NT2/D1 (cell line): ENCODE results near the gene PMAIP1.
A peak's percentile ranks its signal among the peaks of the same experiment; 100 is the strongest.
"Not testable (repeated sequence)": the region's sequence is repeated elsewhere in the genome, so short reads cannot be mapped to it uniquely, and the experiment has no call there.

Experiments used
- DNase-seq: peaks from one replicate; pipeline ENCODE4 v3.0.0-alpha.2; 2011; ENCODE audit warnings: low read depth, low spot score
- H3K27me3 ChIP-seq: 2 replicates; pipeline ENCODE4 v1.6.0; 2011; ENCODE audit warnings: mild to moderate bottlenecking; ENCODE audit not compliant: insufficient read length, insufficient read depth
- H3K36me3 ChIP-seq: 2 replicates; pipeline ENCODE4 v1.6.1; 2011; ENCODE audit warnings: mild to moderate bottlenecking, low read length, mixed read lengths; ENCODE audit not compliant: insufficient read depth, insufficient read length
- H3K4me1 ChIP-seq: 2 replicates; pipeline ENCODE4 v1.5.1; 2011; ENCODE audit not compliant: insufficient read depth, insufficient read length
- H3K4me3 ChIP-seq: 2 replicates; pipeline ENCODE4 v1.5.1; 2011; ENCODE audit warnings: low read depth; ENCODE audit not compliant: insufficient read length
- H3K9ac ChIP-seq: 2 replicates; pipeline ENCODE4 v1.6.0; 2011; ENCODE audit warnings: low read depth; ENCODE audit not compliant: insufficient read length
- H3K9me3 ChIP-seq: 2 replicates; pipeline ENCODE4 v1.5.1; 2011; ENCODE audit warnings: mild to moderate bottlenecking, low read length; ENCODE audit not compliant: insufficient read depth
- SUZ12 ChIP-seq: IDR thresholded peaks from 2 replicates; pipeline ENCODE4 v1.6.1; 2011; ENCODE audit not compliant: insufficient read length, insufficient read depth; ENCODE audit errors: extremely low read depth
- YY1 ChIP-seq: IDR thresholded peaks from 2 replicates; pipeline ENCODE4 v1.6.1; 2011; ENCODE audit not compliant: insufficient read length, insufficient read depth
- ZNF274 ChIP-seq: IDR thresholded peaks from 2 replicates; pipeline ENCODE4 v1.6.1; 2011; ENCODE audit warnings: mild to moderate bottlenecking, low read depth, low read length

PMAIP1 gene

GRCh38 chr18:59899298-59900221 is at the start of gene PMAIP1:
Gene PMAIP1 (plus strand): TSS chr18:59899996. CDS start chr18:59900178, 182 bp downstream.
- peak within 1 kb of the TSS; percentile 91 for H3K9ac ChIP-seq
- H3K36me3 ChIP-seq, result peaks cover 20% of the 10 kb centered on the region
- no peaks in the 10 kb centered on the region for H3K4me1 ChIP-seq
- DNase-seq, result peak; percentile 76
- H3K27me3 ChIP-seq, result no peaks in the 10 kb centered on the region
- TF ChIP-seq YY1 (no peak), ZNF274 (no peak), SUZ12 (no peak)
- H3K4me3 ChIP-seq, result peak within 1 kb of the TSS; percentile 83
- H3K9me3 ChIP-seq, result no peaks in the 10 kb centered on the region

DNA sequence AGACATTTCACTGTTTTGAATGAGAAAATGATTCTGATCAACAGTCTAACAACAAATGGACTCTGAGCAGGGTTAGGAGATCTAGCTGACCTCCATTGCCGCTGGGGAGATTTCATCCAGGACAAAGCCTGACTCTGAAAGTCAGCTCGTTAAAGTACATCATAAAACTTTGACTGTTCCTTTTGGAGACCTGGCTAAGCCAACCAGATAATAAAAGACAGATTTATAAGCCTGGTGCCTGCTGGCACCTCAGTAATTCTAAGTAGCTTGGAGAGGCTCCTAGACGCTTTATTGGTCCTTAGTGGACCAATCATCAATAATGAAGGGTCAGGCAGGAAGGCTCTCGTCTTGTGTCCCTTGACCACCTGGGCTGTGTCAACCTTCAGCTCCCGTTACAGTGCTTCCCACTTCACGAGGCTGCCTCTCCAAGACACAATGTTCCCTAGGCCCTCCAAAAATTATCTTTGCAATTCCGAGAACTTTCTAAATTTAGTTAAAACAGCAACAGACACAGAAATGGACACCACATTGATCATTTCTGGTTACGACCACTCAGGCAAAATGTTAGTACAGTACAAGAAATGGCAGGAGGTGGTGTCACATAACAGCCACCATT is 47.9 kb upstream of the PMAIP1 start:
- H3K4me1 ChIP-seq, result no peaks in the 10 kb centered on the region
- no peak overlapping the region for H3K4me3 ChIP-seq
- H3K9ac ChIP-seq, result no peak overlapping the region
- no peaks in the 10 kb centered on the region for H3K27me3 ChIP-seq
- H3K9me3 ChIP-seq, result no peaks in the 10 kb centered on the region
- TF ChIP-seq SUZ12 (no peak), YY1 (no peak), ZNF274 (no peak)
- no peak for DNase-seq
- no peaks in the 10 kb centered on the region for H3K36me3 ChIP-seq

GRCh38 chr18:59852548-59852947 is 47.2 kb upstream of the PMAIP1 start:
- TF ChIP-seq YY1, result no peak
- no peak for TF ChIP-seq ZNF274
- no peak for TF ChIP-seq SUZ12
- Histone ChIP-seq H3K27me3 (no peaks in the 10 kb centered on the region), H3K9ac (no peak overlapping the region), H3K36me3 (no peaks in the 10 kb centered on the region), H3K4me3 (no peak overlapping the region), H3K9me3 (no peaks in the 10 kb centered on the region), H3K4me1 (no peaks in the 10 kb centered on the region)
- DNase-seq, result no peak

DNA sequence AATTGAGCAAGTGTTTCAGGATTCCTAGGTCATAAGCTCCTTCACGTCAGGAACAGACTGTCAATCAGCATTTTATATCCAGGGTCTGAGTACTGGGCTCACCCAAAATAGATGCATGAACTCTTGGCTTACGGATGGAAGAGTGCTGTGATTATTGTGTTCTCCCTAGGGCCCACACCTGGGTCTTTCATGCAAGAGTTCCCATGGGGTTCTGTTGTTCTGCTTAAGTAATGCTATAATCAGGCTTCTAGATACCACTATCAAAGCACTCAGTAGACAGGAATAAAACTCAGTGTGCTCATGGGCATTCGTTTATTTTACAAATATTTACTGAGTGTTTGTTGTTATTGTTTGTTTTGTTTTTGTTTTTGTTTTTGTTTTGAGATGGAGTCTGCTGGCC is 46.4 kb upstream of the PMAIP1 start:
- TF ChIP-seq ZNF274, result no peak
- H3K9ac ChIP-seq, result no peak overlapping the region
- no peaks in the 10 kb centered on the region for H3K4me1 ChIP-seq
- no peak for DNase-seq
- no peaks in the 10 kb centered on the region for H3K27me3 ChIP-seq
- H3K4me3 ChIP-seq, result no peak overlapping the region
- H3K9me3 ChIP-seq, result no peaks in the 10 kb centered on the region
- no peaks in the 10 kb centered on the region for H3K36me3 ChIP-seq

GRCh38 chr18:59853988-59854387 is 45.8 kb upstream of the PMAIP1 start:
- H3K4me1 ChIP-seq, H3K9ac ChIP-seq, H3K36me3 ChIP-seq, H3K4me3 ChIP-seq, H3K27me3 ChIP-seq, DNase-seq, H3K9me3 ChIP-seq: not testable (repeated sequence)

GRCh38 chr18:59861009-59861408 is 38.8 kb upstream of the PMAIP1 start:
- no peaks in the 10 kb centered on the region for H3K9me3 ChIP-seq
- peaks cover 4% of the 10 kb centered on the region for H3K4me1 ChIP-seq
- H3K36me3 ChIP-seq, result no peaks in the 10 kb centered on the region
- no peak overlapping the region for H3K9ac ChIP-seq
- H3K27me3 ChIP-seq, result no peaks in the 10 kb centered on the region
- no peak for DNase-seq
- no peak for TF ChIP-seq SUZ12
- TF ChIP-seq ZNF274, result no peak
- TF ChIP-seq YY1, result no peak
- H3K4me3 ChIP-seq, result no peak overlapping the region

- Histone ChIP-seq H3K4me3 (no peak overlapping the region), H3K36me3 (no peaks in the 10 kb centered on the region), H3K9ac (no peak overlapping the region), H3K27me3 (no peaks in the 10 kb centered on the region), H3K9me3 (no peaks in the 10 kb centered on the region), H3K4me1 (peaks cover 4% of the 10 kb centered on the region)
- no peak for DNase-seq
- TF ChIP-seq ZNF274 (no peak), SUZ12 (no peak), YY1 (no peak)
Observed at GRCh38 chr18:59861963-59862819, 37.6 kb upstream of the PMAIP1 start.
